ENCODE data around the gene CALHM6.

Gene CALHM6

GRCh38 chr6:116445102-116445501 is 16.1 kb upstream of the CALHM6 start:
- TF ChIP-seq USF1 (IDR thresholded peaks at IDR 0.05) (no peak), CEBPB (IDR thresholded peaks at IDR 0.05) (no peak), YY1 (IDR thresholded peaks at IDR 0.05; ENCODE audit: low read depth) (no peak), MAX (IDR thresholded peaks at IDR 0.05) (no peak), FOXM1 (IDR thresholded peaks at IDR 0.05; ENCODE audit: borderline replicate concordance, low read depth) (no peak), TCF12 (IDR thresholded peaks at IDR 0.05; ENCODE audit: low read depth) (no peak), EP300 (IDR thresholded peaks at IDR 0.05; ENCODE audit: borderline replicate concordance) (no peak)

GRCh38 chr6:116446399-116446798 is 14.8 kb upstream of the CALHM6 start:
- TF ChIP-seq USF1 (IDR thresholded peaks at IDR 0.05) (no peak), EP300 (IDR thresholded peaks at IDR 0.05; ENCODE audit: borderline replicate concordance) (no peak), CEBPB (IDR thresholded peaks at IDR 0.05) (no peak)

- TF ChIP-seq USF1 (IDR thresholded peaks at IDR 0.05) (no peak), YY1 (IDR thresholded peaks at IDR 0.05; ENCODE audit: low read depth) (no peak), TAF1 (IDR thresholded peaks at IDR 0.05; ENCODE audit: low read depth) (no peak), FOXM1 (IDR thresholded peaks at IDR 0.05; ENCODE audit: borderline replicate concordance, low read depth) (no peak), REST (IDR thresholded peaks at IDR 0.05; ENCODE audit: low read depth) (no peak), RAD21 (IDR thresholded peaks at IDR 0.05; ENCODE audit: low read depth) (no peak), MAX (IDR thresholded peaks at IDR 0.05) (no peak), EGR1 (IDR thresholded peaks at IDR 0.05) (no peak), CEBPB (IDR thresholded peaks at IDR 0.05) (no peak), NFIC (IDR thresholded peaks at IDR 0.05) (no peak), ZBTB7A (IDR thresholded peaks at IDR 0.05; ENCODE audit: low read depth) (no peak), EP300 (IDR thresholded peaks at IDR 0.05; ENCODE audit: borderline replicate concordance) (no peak), CREB1 (IDR thresholded peaks at IDR 0.05; ENCODE audit: low read depth) (no peak), TCF12 (IDR thresholded peaks at IDR 0.05; ENCODE audit: low read depth) (no peak), TEAD4 (IDR thresholded peaks at IDR 0.05) (no peak)
These were observed 14.1 kb upstream of the CALHM6 start for GRCh38 chr6:116447052-116447451.

GRCh38 chr6:116447496-116448011 is 13.6 kb upstream of the CALHM6 start:
- no peak for TF ChIP-seq YY1 (IDR thresholded peaks at IDR 0.05; ENCODE audit: low read depth)
- no peak for TF ChIP-seq CEBPB (IDR thresholded peaks at IDR 0.05)
- no peak for TF ChIP-seq EP300 (IDR thresholded peaks at IDR 0.05; ENCODE audit: borderline replicate concordance)
- no peak for TF ChIP-seq FOXM1 (IDR thresholded peaks at IDR 0.05; ENCODE audit: borderline replicate concordance, low read depth)
- no peak for TF ChIP-seq TCF12 (IDR thresholded peaks at IDR 0.05; ENCODE audit: low read depth)
- TF ChIP-seq EGR1 (IDR thresholded peaks at IDR 0.05) = no peak
- TF ChIP-seq TAF1 (IDR thresholded peaks at IDR 0.05; ENCODE audit: low read depth) = no peak
- TF ChIP-seq REST (IDR thresholded peaks at IDR 0.05; ENCODE audit: low read depth) = no peak
- TF ChIP-seq NFIC (IDR thresholded peaks at IDR 0.05) = no peak
- no peak for TF ChIP-seq USF1 (IDR thresholded peaks at IDR 0.05)
- TF ChIP-seq TEAD4 (IDR thresholded peaks at IDR 0.05) = no peak
- no peak for TF ChIP-seq MAX (IDR thresholded peaks at IDR 0.05)
- TF ChIP-seq ZBTB7A (IDR thresholded peaks at IDR 0.05; ENCODE audit: low read depth) = no peak
- no peak for TF ChIP-seq RAD21 (IDR thresholded peaks at IDR 0.05; ENCODE audit: low read depth)
- TF ChIP-seq CREB1 (IDR thresholded peaks at IDR 0.05; ENCODE audit: low read depth) = no peak

GRCh38 chr6:116449565-116449964 is 11.6 kb upstream of the CALHM6 start:
- no peak for TF ChIP-seq YY1 (IDR thresholded peaks at IDR 0.05; ENCODE audit: low read depth)
- TF ChIP-seq CEBPB (IDR thresholded peaks at IDR 0.05) = no peak
- no peak for TF ChIP-seq REST (IDR thresholded peaks at IDR 0.05; ENCODE audit: low read depth)
- TF ChIP-seq FOXM1 (IDR thresholded peaks at IDR 0.05; ENCODE audit: borderline replicate concordance, low read depth) = no peak
- TF ChIP-seq ZBTB7A (IDR thresholded peaks at IDR 0.05; ENCODE audit: low read depth) = no peak
- no peak for TF ChIP-seq TEAD4 (IDR thresholded peaks at IDR 0.05)
- TF ChIP-seq TCF12 (IDR thresholded peaks at IDR 0.05; ENCODE audit: low read depth) = no peak
- no peak for TF ChIP-seq USF1 (IDR thresholded peaks at IDR 0.05)
- no peak for TF ChIP-seq TAF1 (IDR thresholded peaks at IDR 0.05; ENCODE audit: low read depth)
- no peak for TF ChIP-seq EGR1 (IDR thresholded peaks at IDR 0.05)
- TF ChIP-seq CREB1 (IDR thresholded peaks at IDR 0.05; ENCODE audit: low read depth) = no peak
- TF ChIP-seq RAD21 (IDR thresholded peaks at IDR 0.05; ENCODE audit: low read depth) = no peak
